Measurements from ENCODE around the gene SELENOM. TPM values are rescaled to one million over a fixed set of nuclear protein-coding genes. Genes with fewer than 3 reads are reported as not detected.

Gene SELENOM
- total RNA-seq, 1 experiment from 2014 or later = 2.0 TPM

GRCh38 chr22:31136711-31137110 lies 29.3 kb upstream of the SELENOM start:
- CTCF ChIA-PET = no interaction called here

GRCh38 chr22:31136155-31136554 lies 28.8 kb upstream of the SELENOM start:
- H3K36me3 Mint-ChIP-seq (ENCODE audit: insufficient read depth, unreplicated experiment) = no peaks in the 10 kb centered on the region
- no peak for DNase-seq
- no peak overlapping the region for H3K4me3 Mint-ChIP-seq (ENCODE audit: unreplicated experiment)
- H3K9me3 Mint-ChIP-seq (ENCODE audit: unreplicated experiment) = no peaks in the 10 kb centered on the region
- Histone ChIP-seq H3K4me3 (ENCODE audit: low read depth, low read length) (no peak overlapping the region), H3K4me1 (no peaks in the 10 kb centered on the region), H3K9me3 (no peaks in the 10 kb centered on the region), H3K27me3 (replicated peaks; ENCODE audit: control insufficient read depth, insufficient read depth, low read length) (no peaks in the 10 kb centered on the region), H3K36me3 (ENCODE audit: control insufficient read depth, insufficient read depth, low read length) (no peaks in the 10 kb centered on the region)
- H3K4me1 Mint-ChIP-seq (ENCODE audit: low read depth, unreplicated experiment) = no peaks in the 10 kb centered on the region
- H3K27ac Mint-ChIP-seq (ENCODE audit: unreplicated experiment) = no peak overlapping the region
- intact Hi-C loops (cut with micrococcal nuclease; ENCODE audit: unreplicated experiment) = no loop called here
- ChIA-PET CTCF (no interaction called here), POLR2A (no interaction called here)
- peaks cover 3% of the 10 kb centered on the region for H3K27me3 Mint-ChIP-seq (ENCODE audit: insufficient read depth, unreplicated experiment)
- no peak for TF ChIP-seq CTCF (IDR thresholded peaks at IDR 0.05; ENCODE audit: insufficient read depth in 1 of 2, low read depth in 1 of 2, low read length in 1 of 2, severe bottlenecking in 1 of 2, unreplicated experiment in 1 of 2)
- BruUV-seq (replicated peaks) = no TSS peak

More at GRCh38 chr22:31136711-31137110, 29.3 kb upstream of the SELENOM start:
- no peaks in the 10 kb centered on the region for H3K9me3 Mint-ChIP-seq (ENCODE audit: unreplicated experiment)
- H3K27me3 Mint-ChIP-seq (ENCODE audit: insufficient read depth, unreplicated experiment) = peaks cover 3% of the 10 kb centered on the region
- BruUV-seq (replicated peaks) = no TSS peak
- H3K36me3 Mint-ChIP-seq (ENCODE audit: insufficient read depth, unreplicated experiment) = no peaks in the 10 kb centered on the region
- DNase-seq = no peak
- H3K36me3 ChIP-seq (ENCODE audit: control insufficient read depth, insufficient read depth, low read length) = no peaks in the 10 kb centered on the region
- no peaks in the 10 kb centered on the region for H3K4me1 ChIP-seq
- POLR2A ChIA-PET = no interaction called here
- no peak overlapping the region for H3K4me3 ChIP-seq (ENCODE audit: low read depth, low read length)
- intact Hi-C loops (cut with micrococcal nuclease; ENCODE audit: unreplicated experiment) = no loop called here
- no peaks in the 10 kb centered on the region for H3K27me3 ChIP-seq (replicated peaks; ENCODE audit: control insufficient read depth, insufficient read depth, low read length)
- no peaks in the 10 kb centered on the region for H3K9me3 ChIP-seq
- no peak overlapping the region for H3K27ac Mint-ChIP-seq (ENCODE audit: unreplicated experiment)
- no peak for TF ChIP-seq CTCF (IDR thresholded peaks at IDR 0.05; ENCODE audit: insufficient read depth in 1 of 2, low read depth in 1 of 2, low read length in 1 of 2, severe bottlenecking in 1 of 2, unreplicated experiment in 1 of 2)
- no peaks in the 10 kb centered on the region for H3K4me1 Mint-ChIP-seq (ENCODE audit: low read depth, unreplicated experiment)
- H3K4me3 Mint-ChIP-seq (ENCODE audit: unreplicated experiment) = no peak overlapping the region

DNA sequence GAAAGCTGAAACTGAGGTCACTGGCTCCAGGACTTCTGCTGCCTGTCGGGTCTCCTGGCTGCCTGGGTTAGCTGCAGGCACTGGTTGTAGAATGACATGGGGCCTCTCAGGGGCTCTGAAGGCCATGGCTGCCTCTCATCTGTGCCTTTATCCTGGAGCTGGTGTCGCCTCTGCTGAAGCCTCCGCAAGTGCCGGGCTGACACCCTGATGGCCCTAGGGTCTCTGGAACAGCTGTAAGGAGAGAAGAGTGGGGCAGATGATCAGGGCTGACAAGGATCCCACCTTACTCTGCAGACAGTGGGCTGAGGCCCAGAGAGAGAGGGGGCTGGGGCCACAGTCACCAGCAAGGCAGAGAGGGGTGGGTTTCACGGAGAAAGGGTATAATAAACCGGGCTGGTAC lies 28.3 kb upstream of the SELENOM start:
- TF ChIP-seq CTCF (IDR thresholded peaks at IDR 0.05; ENCODE audit: insufficient read depth in 1 of 2, low read depth in 1 of 2, low read length in 1 of 2, severe bottlenecking in 1 of 2, unreplicated experiment in 1 of 2) = no peak
- no peaks in the 10 kb centered on the region for H3K27me3 ChIP-seq (replicated peaks; ENCODE audit: control insufficient read depth, insufficient read depth, low read length)
- BruUV-seq (replicated peaks) = no TSS peak
- peaks cover 3% of the 10 kb centered on the region for H3K27me3 Mint-ChIP-seq (ENCODE audit: insufficient read depth, unreplicated experiment)
- DNase-seq = no peak
- ChIA-PET CTCF (no interaction called here), POLR2A (interaction anchor here (0.7 kb wide), 1 partner anchor 10 kb away, joined by 3 read pairs; no protein-coding TSS in a partner anchor)
- intact Hi-C loops (cut with micrococcal nuclease; ENCODE audit: unreplicated experiment) = no loop called here
- no peaks in the 10 kb centered on the region for H3K36me3 ChIP-seq (ENCODE audit: control insufficient read depth, insufficient read depth, low read length)
- H3K4me3 ChIP-seq (ENCODE audit: low read depth, low read length) = no peak overlapping the region
- H3K27ac Mint-ChIP-seq (ENCODE audit: unreplicated experiment) = no peak overlapping the region
- no peaks in the 10 kb centered on the region for H3K4me1 ChIP-seq
- no peaks in the 10 kb centered on the region for H3K9me3 Mint-ChIP-seq (ENCODE audit: unreplicated experiment)
- H3K9me3 ChIP-seq = no peaks in the 10 kb centered on the region
- no peaks in the 10 kb centered on the region for H3K4me1 Mint-ChIP-seq (ENCODE audit: low read depth, unreplicated experiment)
- no peaks in the 10 kb centered on the region for H3K36me3 Mint-ChIP-seq (ENCODE audit: insufficient read depth, unreplicated experiment)
- H3K4me3 Mint-ChIP-seq (ENCODE audit: unreplicated experiment) = no peak overlapping the region
